ENCODE data around the gene HOXA7.

DNA sequence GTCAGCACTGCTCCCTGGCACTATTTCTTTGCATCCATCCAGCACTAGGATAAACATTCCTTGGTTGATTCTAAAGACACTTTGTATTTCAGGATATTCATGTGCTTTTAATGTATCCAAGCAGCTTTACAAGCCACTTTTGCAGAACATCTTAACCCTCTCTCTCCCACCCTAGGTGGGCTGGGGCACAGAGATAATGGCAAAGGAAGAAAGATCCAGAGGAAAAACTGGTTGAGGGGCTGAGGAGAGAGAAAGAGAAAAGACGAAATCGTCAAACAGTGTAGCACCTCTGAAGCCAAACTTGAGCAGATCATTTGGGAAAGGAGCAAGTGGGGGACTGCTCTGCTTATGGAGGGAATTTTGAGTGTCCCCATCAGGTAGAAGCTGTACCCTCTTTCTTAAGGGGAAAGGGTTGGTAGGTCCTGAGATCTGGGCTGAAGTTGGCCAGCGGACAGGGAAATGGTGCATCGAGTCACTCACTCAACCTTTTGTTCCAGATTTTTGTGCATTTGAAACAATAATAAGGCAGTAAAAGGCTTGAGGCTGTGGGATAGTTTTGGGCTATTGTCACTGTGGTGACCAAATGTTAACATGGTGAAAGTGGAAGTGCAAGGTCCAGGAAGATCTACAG, 47.6 kb upstream of the HOXA7 start:
- TF ChIP-seq, protein P1, sequence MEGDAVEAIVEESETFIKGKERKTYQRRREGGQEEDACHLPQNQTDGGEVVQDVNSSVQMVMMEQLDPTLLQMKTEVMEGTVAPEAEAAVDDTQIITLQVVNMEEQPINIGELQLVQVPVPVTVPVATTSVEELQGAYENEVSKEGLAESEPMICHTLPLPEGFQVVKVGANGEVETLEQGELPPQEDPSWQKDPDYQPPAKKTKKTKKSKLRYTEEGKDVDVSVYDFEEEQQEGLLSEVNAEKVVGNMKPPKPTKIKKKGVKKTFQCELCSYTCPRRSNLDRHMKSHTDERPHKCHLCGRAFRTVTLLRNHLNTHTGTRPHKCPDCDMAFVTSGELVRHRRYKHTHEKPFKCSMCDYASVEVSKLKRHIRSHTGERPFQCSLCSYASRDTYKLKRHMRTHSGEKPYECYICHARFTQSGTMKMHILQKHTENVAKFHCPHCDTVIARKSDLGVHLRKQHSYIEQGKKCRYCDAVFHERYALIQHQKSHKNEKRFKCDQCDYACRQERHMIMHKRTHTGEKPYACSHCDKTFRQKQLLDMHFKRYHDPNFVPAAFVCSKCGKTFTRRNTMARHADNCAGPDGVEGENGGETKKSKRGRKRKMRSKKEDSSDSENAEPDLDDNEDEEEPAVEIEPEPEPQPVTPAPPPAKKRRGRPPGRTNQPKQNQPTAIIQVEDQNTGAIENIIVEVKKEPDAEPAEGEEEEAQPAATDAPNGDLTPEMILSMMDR (conservative IDR thresholded peaks at IDR 0.05; ENCODE audit: low read depth in 2 of 2), result no peak
- TF ChIP-seq, protein P2, sequence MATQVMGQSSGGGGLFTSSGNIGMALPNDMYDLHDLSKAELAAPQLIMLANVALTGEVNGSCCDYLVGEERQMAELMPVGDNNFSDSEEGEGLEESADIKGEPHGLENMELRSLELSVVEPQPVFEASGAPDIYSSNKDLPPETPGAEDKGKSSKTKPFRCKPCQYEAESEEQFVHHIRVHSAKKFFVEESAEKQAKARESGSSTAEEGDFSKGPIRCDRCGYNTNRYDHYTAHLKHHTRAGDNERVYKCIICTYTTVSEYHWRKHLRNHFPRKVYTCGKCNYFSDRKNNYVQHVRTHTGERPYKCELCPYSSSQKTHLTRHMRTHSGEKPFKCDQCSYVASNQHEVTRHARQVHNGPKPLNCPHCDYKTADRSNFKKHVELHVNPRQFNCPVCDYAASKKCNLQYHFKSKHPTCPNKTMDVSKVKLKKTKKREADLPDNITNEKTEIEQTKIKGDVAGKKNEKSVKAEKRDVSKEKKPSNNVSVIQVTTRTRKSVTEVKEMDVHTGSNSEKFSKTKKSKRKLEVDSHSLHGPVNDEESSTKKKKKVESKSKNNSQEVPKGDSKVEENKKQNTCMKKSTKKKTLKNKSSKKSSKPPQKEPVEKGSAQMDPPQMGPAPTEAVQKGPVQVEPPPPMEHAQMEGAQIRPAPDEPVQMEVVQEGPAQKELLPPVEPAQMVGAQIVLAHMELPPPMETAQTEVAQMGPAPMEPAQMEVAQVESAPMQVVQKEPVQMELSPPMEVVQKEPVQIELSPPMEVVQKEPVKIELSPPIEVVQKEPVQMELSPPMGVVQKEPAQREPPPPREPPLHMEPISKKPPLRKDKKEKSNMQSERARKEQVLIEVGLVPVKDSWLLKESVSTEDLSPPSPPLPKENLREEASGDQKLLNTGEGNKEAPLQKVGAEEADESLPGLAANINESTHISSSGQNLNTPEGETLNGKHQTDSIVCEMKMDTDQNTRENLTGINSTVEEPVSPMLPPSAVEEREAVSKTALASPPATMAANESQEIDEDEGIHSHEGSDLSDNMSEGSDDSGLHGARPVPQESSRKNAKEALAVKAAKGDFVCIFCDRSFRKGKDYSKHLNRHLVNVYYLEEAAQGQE (IDR thresholded peaks at IDR 0.05; ENCODE audit: unreplicated experiment), result no peak
- TF ChIP-seq CREB1 (CRISPR knock-in tag; IDR thresholded peaks at IDR 0.05; ENCODE audit: low read depth) (no peak), EZH2 (IDR thresholded peaks at IDR 0.05; ENCODE audit: low read depth, unreplicated experiment) (peak; percentile 88), POLR2AphosphoS5 (IDR thresholded peaks at IDR 0.05; ENCODE audit: low read depth) (no peak), JUNB (IDR thresholded peaks at IDR 0.05; ENCODE audit: unreplicated experiment) (no peak), ZNF114 (CRISPR knock-in tag; IDR thresholded peaks at IDR 0.05) (no peak)

All from GM23338 (cell line).